Ammon's horn (tissue), 1 donor: ENCODE measurements around the gene CDX1.

Experiments
- DNase-seq: peaks from one replicate; pipeline ENCODE4 v3.0.0-alpha.2; 2016; ENCODE audit warnings: low spot score

Gene CDX1

DNA sequence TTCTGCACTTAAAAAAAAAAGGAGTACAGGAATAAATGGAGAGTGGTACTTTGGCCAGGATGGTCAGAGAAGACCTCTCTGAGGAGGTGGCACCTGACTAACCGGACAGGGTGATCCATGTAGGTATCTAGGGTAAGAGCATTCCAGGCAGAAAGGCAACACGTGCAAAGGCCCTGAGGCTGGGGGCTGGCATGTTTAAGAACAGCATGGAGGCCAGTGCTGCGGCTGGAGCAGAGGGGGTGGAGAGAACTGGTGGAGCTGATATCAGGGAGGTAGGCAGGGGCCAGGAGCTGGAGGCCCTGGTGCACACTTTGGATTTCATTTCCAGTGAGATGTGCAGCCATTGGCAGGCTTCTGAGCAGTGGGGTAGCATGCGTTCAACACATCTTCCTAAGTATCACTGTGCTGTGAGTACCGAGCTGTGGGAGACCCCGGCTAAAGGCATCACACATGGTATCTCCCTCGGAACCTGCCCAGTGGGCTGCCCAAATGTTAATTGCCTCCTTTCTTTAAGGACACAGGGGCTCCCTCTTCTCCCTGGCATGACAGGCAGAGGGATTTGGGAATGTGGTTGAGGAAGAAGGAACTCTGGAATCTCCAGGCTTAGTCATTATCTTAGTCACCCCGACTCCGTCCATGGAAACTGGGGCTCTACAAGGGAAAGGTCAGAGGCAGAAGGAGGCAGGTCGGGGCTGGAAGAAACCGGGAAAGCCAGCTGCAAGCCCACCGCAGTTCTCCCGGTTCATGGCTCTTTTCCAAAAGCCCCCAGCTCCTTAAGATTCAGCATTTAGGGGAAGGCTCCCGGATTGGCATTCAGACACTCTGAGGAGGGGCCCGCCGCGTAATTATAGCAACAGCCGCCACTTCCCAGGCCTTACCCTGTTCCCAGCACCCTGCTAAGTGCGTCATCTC, 41.9 kb downstream of the CDX1 start:
- DNase-seq: no peak

DNA sequence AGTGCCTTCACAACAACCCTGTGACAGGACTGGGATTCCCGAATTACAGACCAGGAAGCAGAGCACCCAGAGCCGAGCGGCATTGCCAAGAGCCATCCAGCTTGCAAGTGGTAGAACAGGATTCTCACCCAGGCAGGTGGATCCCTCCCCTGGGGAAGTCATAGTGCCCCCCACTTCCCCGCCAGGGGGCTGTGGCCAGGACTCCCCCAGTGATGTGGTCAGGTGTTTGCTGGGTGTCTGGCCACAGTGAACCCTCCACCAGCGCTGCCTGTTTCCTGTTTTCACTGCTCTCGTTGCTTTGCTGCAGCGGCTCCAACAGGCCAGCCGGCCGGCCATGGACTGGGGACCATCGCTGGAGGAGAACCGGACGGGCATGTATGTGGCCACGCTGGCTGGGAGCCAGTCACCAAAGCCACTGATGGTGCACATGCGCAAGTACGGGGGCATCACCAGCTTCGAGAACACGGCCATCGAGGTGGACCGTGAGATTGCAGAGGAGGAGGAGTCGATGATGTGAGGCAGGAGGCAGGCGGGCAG, 42.6 kb downstream of the CDX1 start:
- DNase-seq: no peak

DNA sequence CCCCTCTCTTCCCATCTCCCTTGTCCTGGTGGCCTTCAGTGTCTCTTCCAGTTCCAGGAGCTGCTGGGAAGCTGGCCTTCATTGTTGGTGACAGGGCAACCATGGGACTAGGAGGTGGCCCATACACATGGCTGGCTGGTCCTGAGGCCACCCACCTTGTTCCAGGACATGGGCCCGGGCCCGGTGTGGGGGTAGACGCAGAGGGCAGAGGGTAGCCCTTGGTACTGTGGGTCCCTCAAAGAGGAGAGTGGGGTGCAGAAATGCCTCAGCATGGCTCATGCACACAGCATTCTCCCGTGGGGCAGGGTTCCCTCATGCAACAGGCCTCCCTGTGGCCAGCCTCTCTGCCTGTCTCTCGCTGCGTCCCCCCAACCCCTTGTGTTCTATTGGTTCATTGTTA, 44.1 kb downstream of the CDX1 start:
- DNase-seq: no peak

GRCh38 chr5:150211156-150212030, 44.8 kb downstream of the CDX1 start:
- no peak for DNase-seq

DNA sequence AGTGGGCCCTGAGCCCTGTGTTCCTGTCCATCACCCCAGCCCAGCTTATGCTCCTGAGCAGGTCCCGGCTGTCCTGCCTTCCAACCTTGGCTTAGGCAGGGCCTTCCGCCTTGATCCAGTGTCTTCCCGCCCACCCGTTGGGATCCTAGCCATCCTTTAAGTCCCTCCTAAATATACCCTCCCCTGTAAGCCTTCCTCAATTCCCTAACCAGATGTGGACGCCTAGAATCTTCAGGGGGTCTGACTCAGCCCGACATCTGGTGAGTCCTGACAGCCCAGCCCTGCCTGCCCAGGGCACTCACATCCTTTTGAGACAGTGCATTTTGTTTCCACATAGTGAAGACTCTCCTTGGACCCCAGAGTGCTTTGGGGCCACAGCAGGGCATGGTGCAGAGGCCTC, 47.0 kb downstream of the CDX1 start:
- no peak for DNase-seq

DNA sequence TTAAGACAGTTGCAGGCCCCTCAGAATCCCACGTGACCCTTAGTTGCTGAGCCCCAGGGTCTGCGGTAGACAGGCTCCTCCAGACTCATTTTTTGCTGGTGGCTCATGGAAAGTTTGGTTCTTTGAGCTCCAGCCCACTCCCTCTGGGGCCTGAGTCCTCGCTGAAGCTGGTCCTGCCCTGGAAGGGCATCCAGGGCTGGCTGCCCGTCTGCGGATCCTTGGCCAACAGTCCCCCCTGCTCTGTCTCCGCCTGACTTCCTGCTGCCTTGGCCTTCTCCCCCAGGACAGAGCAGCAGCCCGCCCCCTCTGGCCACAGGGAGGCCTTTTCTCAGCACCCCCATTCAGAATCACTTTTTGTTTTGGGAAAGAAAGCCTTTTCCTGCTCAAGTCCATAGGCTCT, 47.7 kb downstream of the CDX1 start:
- DNase-seq: no peak

DNA sequence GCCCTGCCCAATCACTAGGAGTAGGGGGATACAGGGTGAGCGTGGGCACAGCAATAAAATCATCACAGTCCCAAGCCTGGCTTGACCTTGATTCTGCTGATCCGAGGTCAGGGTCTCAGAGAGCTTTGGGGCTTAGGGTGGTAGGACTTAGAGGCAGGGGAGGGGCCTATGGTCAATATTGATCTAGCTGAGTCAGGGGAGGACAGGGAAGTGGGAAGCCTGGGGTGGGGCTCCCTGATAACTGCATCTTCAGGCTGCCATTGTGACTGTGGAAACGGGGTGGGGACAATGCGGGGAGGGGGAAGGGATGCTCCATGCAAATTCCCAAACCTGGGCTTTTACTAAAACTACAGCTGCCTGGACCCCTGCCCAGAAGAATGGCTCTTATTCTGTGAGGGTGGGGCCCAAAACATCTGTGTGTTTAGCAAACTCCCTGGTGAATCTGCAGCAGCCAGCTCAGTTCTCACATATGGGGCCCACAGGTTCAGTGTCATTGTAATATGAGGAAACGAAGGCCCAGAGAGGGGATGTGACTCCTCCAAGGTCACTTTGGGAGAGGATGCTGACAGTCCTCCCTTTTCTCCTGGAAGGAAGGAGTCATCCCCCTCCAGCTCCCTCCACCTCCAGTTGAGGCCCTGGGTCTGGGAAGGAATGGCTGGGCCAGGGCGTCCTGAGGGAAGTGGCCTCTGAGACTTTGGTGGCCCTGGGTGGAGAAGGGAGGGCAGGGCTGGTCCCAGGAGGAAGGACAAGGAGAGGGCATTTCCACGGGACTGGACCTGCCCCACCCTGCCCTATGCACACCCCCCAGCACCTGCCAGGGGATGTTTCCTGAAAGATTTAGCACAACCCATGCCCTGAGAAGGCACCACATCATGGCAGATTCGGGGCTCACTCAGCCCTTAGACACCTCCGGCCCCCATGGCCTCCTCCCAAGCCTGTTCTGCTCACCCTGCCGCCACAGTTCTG, 49.7 kb downstream of the CDX1 start:
- DNase-seq: no peak

- DNase-seq: no peak
Observed at GRCh38 chr5:150217038-150217437, 50.5 kb downstream of the CDX1 start.

GRCh38 chr5:150217873-150218692, 51.5 kb downstream of the CDX1 start:
- DNase-seq: peak; percentile 94

- DNase-seq: no peak
Observed at GRCh38 chr5:150218693-150219035, 52.1 kb downstream of the CDX1 start.

DNA sequence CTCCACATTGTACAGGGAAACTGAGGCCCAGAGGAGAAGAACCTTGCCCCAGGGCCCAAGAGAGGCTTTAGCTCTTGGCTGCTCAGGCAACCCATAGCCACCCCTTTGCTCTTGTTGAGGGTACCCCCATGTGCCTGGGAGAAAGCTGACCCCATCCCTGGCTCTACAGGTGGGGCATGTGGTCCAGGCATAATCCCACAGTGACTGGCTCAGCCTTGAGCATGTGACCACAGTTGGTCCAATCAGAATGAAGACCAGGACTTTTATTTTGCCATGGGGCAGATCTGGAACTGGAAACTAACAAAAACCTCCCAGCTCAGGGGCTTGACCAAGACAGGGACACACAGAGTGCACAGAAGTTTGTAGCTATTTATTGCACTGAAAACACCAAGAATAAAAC, 52.6 kb downstream of the CDX1 start:
- DNase-seq: no peak

GRCh38 chr5:150219861-150220260, 53.3 kb downstream of the CDX1 start:
- no peak for DNase-seq

DNA sequence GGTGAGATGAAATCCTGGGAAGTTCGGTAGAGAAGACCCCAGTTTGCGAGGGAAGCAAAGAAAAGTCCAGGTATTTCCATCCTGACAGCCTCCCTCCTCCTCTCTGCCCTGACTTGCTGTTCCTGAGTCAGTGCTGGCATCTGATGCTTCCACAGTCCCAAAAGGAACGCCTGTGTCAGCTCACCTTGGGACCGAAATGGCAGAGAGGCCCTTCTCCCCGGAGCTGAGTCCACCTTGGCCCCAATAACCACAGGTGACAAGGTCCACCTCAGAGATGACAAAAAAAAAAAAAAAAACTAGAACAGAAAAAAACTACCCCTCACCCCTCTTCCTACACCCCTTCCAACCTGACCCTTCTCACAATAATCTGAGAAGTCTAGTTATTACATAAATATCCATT, 54.9 kb downstream of the CDX1 start:
- DNase-seq: no peak

DNA sequence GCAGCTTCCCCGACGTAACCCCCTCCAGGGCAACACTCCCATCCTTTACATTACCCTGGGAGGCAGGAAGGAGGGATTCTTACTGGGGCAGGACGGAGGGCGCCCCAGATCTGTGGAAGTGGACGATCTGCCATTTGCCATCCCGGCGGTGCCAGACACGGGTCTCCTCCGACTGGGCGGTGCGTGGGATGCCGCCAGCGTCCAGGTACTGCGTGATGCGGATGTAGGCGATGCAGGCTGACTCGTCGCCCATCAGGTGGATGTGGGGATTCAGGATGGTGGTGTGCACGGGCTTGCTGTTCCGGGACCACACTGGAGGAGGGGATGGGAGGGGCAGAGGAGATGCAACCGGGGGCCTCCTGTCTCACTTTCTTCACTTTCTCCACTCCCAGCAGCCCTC, 56.3 kb downstream of the CDX1 start:
- DNase-seq: no peak

DNA sequence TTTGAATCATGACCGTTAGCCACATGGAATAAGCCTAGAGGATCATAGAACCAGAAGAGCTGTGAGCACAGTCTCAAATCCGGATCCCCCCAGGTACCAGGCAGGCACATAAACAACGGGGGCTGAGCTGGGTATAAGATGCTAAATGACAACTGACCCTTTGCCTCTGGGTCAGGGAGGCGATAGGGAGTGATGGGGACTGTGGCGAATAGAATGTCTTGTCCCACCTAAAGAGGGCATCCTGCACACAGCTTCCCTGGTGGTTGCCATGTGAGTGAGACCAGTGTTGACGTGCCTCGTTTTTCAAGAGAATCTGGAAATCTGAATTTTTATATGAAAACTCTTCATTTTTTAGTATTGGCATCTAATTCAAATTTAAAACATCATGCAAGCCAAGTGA, 56.9 kb downstream of the CDX1 start:
- no peak for DNase-seq

DNA sequence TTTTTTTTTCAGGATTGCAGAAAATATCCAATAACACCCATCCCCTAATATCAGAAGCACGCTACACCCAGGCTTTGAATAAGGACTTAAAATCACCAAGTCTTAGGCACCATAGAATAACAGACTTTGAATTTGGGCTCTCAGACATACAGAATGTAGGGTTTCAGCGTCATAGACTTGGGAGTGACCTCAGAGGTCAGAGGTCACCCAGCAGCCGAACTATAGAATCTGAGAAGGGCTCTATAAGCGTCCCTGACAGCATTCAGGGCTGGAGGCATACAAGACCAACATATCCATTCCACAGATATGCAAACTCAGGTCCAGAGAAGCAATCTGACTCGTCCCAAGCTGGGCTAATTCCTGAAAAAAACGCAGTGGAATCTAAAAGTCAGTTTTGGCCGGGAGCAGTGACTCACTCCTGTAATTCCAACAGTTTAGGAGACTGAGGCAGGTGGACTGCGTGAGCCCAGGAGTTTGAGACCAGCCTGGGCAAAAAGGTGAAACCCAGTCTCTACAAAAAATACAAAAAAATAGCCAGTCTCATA, 58.0 kb downstream of the CDX1 start:
- DNase-seq: no peak

DNA sequence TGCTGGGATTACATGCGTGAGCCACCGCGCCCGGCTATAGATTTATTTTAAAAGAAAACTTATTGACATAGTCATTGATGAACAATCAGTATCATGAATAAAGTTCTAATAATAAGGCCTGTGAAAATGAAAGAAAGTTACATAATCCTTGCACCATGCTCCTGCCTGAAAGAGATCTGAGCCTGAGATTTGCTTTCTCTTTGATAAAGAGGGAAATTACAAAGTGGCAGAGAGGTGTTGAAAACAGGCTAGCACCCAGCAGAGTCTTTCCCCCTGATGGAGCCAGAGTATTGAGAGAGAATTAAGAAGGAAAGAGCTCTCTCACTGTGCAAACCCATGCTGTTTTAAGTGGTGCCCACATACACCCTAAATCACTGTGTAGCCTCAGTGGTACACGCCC, 60.5 kb downstream of the CDX1 start:
- no peak for DNase-seq

DNA sequence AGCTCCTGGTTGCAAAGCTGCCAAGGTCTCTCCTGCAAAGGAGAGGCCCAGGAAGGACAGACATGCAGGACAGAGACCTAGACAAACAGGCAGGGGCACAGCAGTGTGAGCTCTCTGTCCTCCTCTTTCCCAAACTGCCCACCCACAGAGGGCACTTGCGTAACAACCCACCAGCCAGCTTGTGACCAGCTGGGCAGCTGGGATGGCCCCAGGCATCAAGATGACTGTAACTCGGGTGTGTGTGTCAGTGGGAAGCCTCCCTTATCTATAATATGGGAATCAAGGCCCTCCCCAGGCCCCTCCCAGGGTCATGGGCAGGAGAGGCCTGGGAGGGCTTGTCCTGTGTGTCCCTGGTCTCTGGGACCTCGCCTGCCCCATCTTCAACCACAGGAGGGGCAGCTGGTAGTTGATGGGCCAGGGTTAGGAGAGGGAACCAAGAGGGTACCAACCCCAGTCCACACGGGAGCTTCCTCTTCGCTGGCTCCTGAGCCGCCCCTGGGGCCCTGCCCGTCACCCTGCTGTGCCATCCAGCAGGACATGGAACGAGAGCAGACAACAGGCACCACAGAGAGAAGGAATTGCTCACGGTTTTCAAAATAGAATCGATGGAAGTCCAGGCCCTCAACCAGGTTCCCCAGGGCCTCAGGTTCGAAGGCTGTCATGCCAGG, 61.2 kb downstream of the CDX1 start:
- no peak for DNase-seq

DNA sequence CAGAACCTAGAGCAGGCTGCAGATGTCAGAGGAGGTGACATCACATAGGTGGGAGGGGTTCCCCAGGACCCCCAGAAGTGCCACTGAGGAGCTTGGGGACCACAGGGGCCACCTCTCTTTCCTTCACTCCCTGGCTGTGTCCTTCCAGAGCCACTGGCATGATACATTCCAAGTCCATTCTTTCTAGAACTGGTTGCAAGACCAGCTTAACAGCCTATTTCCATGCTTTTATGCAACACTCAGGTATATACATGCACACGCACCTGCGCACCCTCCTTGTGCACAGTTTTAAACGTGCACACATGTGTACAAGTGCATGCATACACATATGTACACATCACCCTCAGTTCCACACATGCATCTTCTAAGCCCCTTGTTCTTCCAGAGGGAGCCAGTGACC, 63.0 kb downstream of the CDX1 start:
- no peak for DNase-seq

GRCh38 chr5:150230842-150231241, 64.3 kb downstream of the CDX1 start:
- DNase-seq: no peak
